Esophagus muscularis mucosa (tissue), 4 donors: ENCODE measurements around the gene SLCO4A1. TPM values are rescaled to one million over a fixed set of nuclear protein-coding genes. Genes with fewer than 3 reads are reported as not detected.
A peak's percentile ranks its signal among the peaks of the same experiment; 100 is the strongest.

Source experiments
- DNase-seq: peaks from one replicate; pipeline ENCODE4 v3.0.0-alpha.2; 2017; ENCODE audit errors: extremely low spot score
- H3K27ac ChIP-seq, 4 donors: fragments of 200-600 bp; sonication (generic); replicated peaks in 1 of 4; 1 replicate in 3 of 4; 2 replicates in 1 of 4; pipeline ENCODE4 v1.5.1; 2016 to 2019; ENCODE audit warnings: mild to moderate bottlenecking in 1 of 4
- H3K27me3 ChIP-seq, 4 donors: fragments of 200-600 bp; sonication (generic); one replicate each; pipeline versions ENCODE4 v1.5.1 to v1.6.0; 2016 to 2019
- H3K36me3 ChIP-seq, 4 donors: fragments of 200-600 bp; sonication (generic); one replicate each; pipeline ENCODE4 v1.5.1; 2016 to 2019
- H3K4me1 ChIP-seq, 4 donors: fragments of 200-600 bp; sonication (generic); one replicate each; pipeline ENCODE4 v1.5.1; 2016 to 2019
- H3K4me3 ChIP-seq, 4 donors: fragments of 200-600 bp; sonication (generic); 1 replicate in 2 of 4; 2 replicates in 2 of 4; pipeline ENCODE4 v1.5.1; 2016 to 2019; ENCODE audit warnings: mild to moderate bottlenecking in 4 of 4, moderate library complexity in 1 of 4
- H3K9me3 ChIP-seq, 4 donors: fragments of 200-600 bp; sonication (generic); 1 replicate in 3 of 4; 2 replicates in 1 of 4; pipeline ENCODE4 v1.5.1; 2016 to 2019
- EP300 ChIP-seq: sonication (generic); formaldehyde crosslinking; IDR thresholded peaks from one replicate; pipeline ENCODE4 v1.6.1; 2017; ENCODE audit warnings: antibody characterized with exemption
- POLR2A ChIP-seq: fragments of 450-650 bp; IDR thresholded peaks from one replicate; pipeline ENCODE4 v1.6.1; 2017; ENCODE audit warnings: antibody characterized with exemption, moderate library complexity, mild to moderate bottlenecking, low read depth
- POLR2AphosphoS5 ChIP-seq, 2 donors: sonication (generic); formaldehyde crosslinking; IDR thresholded peaks; one replicate each; pipeline ENCODE4 v1.6.1; 2017; ENCODE audit warnings: antibody characterized with exemption in 2 of 2
- WGBS: methylation state at CpG from one replicate; pipeline ENCODE4 v1.1.5; 2018; 5-methylcytosine and 5-hydroxymethylcytosine counted together
- intact Hi-C: fragments of 100-400 bp; cut with DNase I; formaldehyde crosslinking; loops from one replicate; pipeline ENCODE4 v1.15.1; 2023
- total RNA-seq, 4 donors: library from RNA; depleted of rRNA; stranded (reverse); fragments of >200 nt; gene quantifications; one replicate each; pipeline versions ENCODE4 v1.1.0 to v1.2.1, GENCODE V29; 2016
- TF ChIP-seq, protein P1 (sequence below), 3 experiments: fragments of 200-600 bp in 2 of 3; fragments of 450-650 bp in 1 of 3; sonication (generic) in 2 of 3; IDR thresholded peaks; one replicate each; pipeline ENCODE4 v1.5.1; 2017 to 2019; ENCODE audit warnings: antibody characterized with exemption in 3 of 3, mild to moderate bottlenecking in 2 of 3, moderate library complexity in 1 of 3

SLCO4A1 gene
- total RNA-seq, 4 donors from 2014 or later, result 10.0 to 42.4 (median 30.1) TPM

DNA sequence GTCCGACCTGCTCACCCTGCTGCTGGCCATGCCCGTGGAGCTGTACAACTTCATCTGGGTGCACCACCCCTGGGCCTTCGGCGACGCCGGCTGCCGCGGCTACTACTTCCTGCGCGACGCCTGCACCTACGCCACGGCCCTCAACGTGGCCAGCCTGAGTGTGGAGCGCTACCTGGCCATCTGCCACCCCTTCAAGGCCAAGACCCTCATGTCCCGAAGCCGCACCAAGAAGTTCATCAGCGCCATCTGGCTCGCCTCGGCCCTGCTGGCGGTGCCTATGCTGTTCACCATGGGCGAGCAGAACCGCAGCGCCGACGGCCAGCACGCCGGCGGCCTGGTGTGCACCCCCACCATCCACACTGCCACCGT is 67.2 kb downstream of the SLCO4A1 start:
- no peak for DNase-seq
- Histone ChIP-seq H3K27me3 (peaks cover 2 to 58% (median 34%) of the 10 kb centered on the region in 4 donors), H3K36me3 (no peaks in the 10 kb centered on the region), H3K4me3 (no peak overlapping the region), H3K9me3 (no peaks in the 10 kb centered on the region), H3K27ac (no peak overlapping the region), H3K4me1 (peaks cover 19 to 64% (median 48%) of the 10 kb centered on the region in 4 donors)
- intact Hi-C loops, result no loop called here
- 87% methylated on average over 13 of the region's 30 CpGs for WGBS
- TF ChIP-seq POLR2AphosphoS5 (IDR thresholded peaks at IDR 0.05) (no peak), POLR2A (no peak), EP300 (no peak)
- TF ChIP-seq, protein P1, sequence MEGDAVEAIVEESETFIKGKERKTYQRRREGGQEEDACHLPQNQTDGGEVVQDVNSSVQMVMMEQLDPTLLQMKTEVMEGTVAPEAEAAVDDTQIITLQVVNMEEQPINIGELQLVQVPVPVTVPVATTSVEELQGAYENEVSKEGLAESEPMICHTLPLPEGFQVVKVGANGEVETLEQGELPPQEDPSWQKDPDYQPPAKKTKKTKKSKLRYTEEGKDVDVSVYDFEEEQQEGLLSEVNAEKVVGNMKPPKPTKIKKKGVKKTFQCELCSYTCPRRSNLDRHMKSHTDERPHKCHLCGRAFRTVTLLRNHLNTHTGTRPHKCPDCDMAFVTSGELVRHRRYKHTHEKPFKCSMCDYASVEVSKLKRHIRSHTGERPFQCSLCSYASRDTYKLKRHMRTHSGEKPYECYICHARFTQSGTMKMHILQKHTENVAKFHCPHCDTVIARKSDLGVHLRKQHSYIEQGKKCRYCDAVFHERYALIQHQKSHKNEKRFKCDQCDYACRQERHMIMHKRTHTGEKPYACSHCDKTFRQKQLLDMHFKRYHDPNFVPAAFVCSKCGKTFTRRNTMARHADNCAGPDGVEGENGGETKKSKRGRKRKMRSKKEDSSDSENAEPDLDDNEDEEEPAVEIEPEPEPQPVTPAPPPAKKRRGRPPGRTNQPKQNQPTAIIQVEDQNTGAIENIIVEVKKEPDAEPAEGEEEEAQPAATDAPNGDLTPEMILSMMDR (IDR thresholded peaks at IDR 0.05), result no peak

DNA sequence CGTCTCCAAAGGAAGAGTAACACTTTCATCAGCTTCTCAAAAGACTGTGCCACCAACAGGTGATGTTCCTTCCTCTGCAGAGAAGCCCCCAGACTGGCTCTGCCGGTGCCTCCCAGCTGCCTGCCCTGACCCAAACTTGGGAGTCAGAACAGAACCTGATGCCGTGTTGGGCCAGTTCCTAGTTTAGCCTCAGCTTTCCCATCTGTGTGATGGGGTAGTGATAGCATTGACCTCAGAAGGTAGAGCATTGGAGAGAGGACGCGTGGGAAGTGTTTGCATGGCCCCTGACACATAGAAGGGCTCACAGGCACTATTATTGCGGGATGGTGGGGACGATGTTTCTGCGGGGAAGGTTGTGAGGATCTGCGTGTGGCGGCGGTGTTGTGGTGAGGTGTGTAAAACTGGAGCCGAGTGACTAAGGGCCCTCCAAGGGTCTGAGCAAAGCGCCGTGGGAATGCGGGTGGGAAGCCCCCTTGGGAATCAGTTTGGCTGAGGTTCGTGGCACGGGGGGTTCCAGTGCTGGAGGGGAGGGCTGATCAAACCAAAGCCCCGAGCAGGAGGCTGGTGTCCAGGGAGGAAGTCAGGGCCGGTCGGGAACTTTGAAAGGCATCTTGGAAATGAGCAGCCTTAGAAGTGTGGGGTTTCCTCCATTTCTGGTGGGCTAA is 68.0 kb downstream of the SLCO4A1 start:
- intact Hi-C loops, result no loop called here

DNA sequence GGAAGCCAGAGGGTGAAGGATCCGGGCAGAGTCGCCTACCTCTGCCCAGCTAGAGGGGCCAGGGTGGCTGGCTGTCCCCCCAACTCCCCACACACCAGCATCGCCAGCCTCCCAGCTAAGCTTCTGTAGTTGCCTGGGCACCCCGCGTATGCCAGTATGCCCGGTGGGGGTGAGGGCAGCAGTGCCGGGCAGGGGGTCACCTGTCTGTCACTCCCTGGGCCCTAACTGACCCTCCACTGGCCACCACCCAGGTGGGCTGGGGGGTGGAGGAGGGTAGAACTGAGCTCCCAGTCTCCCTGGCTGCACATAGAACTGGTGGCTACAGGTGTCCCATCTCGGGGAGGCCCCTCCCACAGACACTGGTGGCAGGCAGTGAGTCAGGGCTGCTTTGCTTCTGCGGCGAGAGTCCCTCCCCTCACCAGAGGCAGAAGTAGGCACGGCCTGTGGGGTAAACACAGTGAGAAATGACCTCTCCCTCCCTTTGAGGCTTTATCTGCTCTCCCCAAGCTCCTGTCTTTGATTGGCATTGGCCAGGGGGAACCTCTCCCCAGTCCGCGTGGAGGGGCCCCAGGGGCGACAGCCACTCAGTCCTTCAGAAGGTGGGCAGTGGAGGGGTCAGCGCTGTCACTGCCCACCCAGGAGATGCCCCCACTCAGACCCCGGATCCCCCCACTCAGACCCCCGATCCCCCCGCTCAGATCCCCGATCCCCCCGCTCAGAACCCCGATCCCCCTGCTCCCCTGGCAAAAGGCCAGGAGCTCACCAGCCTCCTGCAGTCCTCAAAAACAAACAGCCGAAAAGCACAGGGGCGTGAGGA is 68.8 kb downstream of the SLCO4A1 start:
- no peak for DNase-seq
- Histone ChIP-seq H3K4me3 (no peak overlapping the region), H3K27ac (no peak overlapping the region), H3K9me3 (no peaks in the 10 kb centered on the region), H3K36me3 (no peaks in the 10 kb centered on the region), H3K4me1 (peaks cover 13 to 57% (median 43%) of the 10 kb centered on the region in 4 donors), H3K27me3 (peaks cover 2 to 58% (median 34%) of the 10 kb centered on the region in 4 donors)
- intact Hi-C loops, result no loop called here
- TF ChIP-seq EP300 (no peak), POLR2A (no peak), POLR2AphosphoS5 (IDR thresholded peaks at IDR 0.05) (no peak)
- TF ChIP-seq, protein P1 (IDR thresholded peaks at IDR 0.05), result no peak
- 50% methylated on average over 1 of the region's 23 CpGs for WGBS

More for the DNA sequence above, 68.0 kb downstream of the SLCO4A1 start:
- no peaks in the 10 kb centered on the region for H3K36me3 ChIP-seq
- no peak overlapping the region for H3K4me3 ChIP-seq
- H3K27me3 ChIP-seq, result peaks cover 2 to 58% (median 34%) of the 10 kb centered on the region in 4 donors
- WGBS, result 76% methylated on average over 20 of the region's 20 CpGs
- TF ChIP-seq, protein P1 (IDR thresholded peaks at IDR 0.05), result no peak
- H3K9me3 ChIP-seq, result no peaks in the 10 kb centered on the region
- H3K4me1 ChIP-seq, result peaks cover 13 to 57% (median 43%) of the 10 kb centered on the region in 4 donors
- no peak overlapping the region for H3K27ac ChIP-seq
- DNase-seq, result no peak

DNA sequence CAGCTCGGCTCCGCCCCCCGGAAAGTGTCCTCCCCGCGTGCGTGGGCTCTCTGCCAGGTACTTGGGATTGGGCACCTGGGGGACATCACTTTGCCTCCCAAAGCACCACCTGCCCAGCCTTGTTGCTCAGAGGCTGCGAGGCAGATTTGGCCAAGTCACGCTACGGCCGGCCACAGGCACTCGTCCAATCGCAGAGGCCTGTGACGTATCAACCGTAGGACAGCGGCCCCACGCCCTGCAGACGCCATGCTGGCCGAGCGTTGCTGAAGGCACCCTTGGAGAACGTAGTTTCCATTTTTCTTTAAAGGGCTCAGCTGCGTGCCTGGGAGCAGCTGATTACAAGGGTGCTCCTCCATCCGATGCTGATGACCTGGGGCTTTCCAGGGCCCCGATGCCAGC is 69.4 kb downstream of the SLCO4A1 start:
- peaks cover 2 to 58% (median 34%) of the 10 kb centered on the region in 4 donors for H3K27me3 ChIP-seq
- intact Hi-C loops, result no loop called here
- no peaks in the 10 kb centered on the region for H3K36me3 ChIP-seq
- DNase-seq, result no peak
- H3K4me1 ChIP-seq, result peaks cover 13 to 57% (median 43%) of the 10 kb centered on the region in 4 donors
- no peaks in the 10 kb centered on the region for H3K9me3 ChIP-seq
- TF ChIP-seq, protein P1 (IDR thresholded peaks at IDR 0.05), result no peak
- TF ChIP-seq POLR2A (no peak), EP300 (no peak), POLR2AphosphoS5 (IDR thresholded peaks at IDR 0.05) (peak in 1 of 2 donors; percentile 23)
- 50% methylated on average over 12 of the region's 23 CpGs for WGBS
- no peak overlapping the region for H3K4me3 ChIP-seq
- H3K27ac ChIP-seq, result no peak overlapping the region
